GM12891 (cell line): Measurements from ENCODE around the gene TRAPPC6A.

Experiments used
- POLR2A ChIP-seq: IDR thresholded peaks from 2 replicates; pipeline ENCODE4 v1.6.1; 2011; ENCODE audit warnings: low read depth, low read length, control low read depth
- POLR2AphosphoS5 ChIP-seq: IDR thresholded peaks from 2 replicates; pipeline ENCODE4 v1.6.1; 2011; ENCODE audit warnings: low read depth, low read length, control low read depth
- POU2F2 ChIP-seq: IDR thresholded peaks from 2 replicates; pipeline ENCODE4 v1.6.1; 2011; ENCODE audit warnings: low read depth, mild to moderate bottlenecking, control low read depth, low read length, moderate library complexity
- TAF1 ChIP-seq: IDR thresholded peaks from 2 replicates; pipeline ENCODE4 v1.6.1; 2011; ENCODE audit warnings: low read depth, low read length, control low read depth

DNA sequence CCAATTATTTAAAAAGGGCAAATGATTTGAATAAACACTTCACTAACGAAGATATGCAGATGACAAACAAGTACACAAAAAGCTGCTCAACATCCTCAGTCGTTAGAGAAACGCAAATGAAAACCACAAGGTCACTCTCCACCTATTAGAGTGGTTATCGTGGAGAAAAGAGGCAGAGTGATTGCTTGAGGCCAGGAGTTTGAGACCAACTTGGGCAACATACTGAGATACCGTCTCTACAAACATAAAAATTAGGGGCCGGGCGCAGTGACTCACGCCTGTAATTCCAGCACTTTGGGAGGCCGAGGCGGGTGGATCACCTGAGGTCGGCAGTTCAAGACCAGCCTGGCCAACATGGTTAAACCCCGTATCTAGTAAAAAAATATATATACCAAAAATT is 27.8 kb upstream of the TRAPPC6A start:
- TF ChIP-seq POLR2A, result no peak
- TF ChIP-seq POLR2AphosphoS5, result no peak
- TF ChIP-seq TAF1, result no peak
- TF ChIP-seq POU2F2, result no peak
